NOMO-1 treated with DMSO at 0.1 percent for 48 hours (cell line): ENCODE data around the gene MTUS2.

Experiments
- DNase-seq: peaks from one replicate; lab custom pipeline; 2025; ENCODE audit not compliant: unreplicated experiment; lab: John Stamatoyannopoulos, UW

The MTUS2 gene

GRCh38 chr13:29103065-29103800 is 283.1 kb downstream of the MTUS2 start:
- DNase-seq = no peak

GRCh38 chr13:29104461-29104860 is 284.3 kb downstream of the MTUS2 start:
- DNase-seq = no peak

- DNase-seq = peak; percentile 34
These were observed 285.6 kb downstream of the MTUS2 start for GRCh38 chr13:29105779-29106178.

- DNase-seq = no peak
These were observed 286.5 kb downstream of the MTUS2 start for GRCh38 chr13:29106651-29107050.

GRCh38 chr13:29108068-29108786 is 288.1 kb downstream of the MTUS2 start:
- no peak for DNase-seq

GRCh38 chr13:29109987-29110386 is 289.8 kb downstream of the MTUS2 start:
- no peak for DNase-seq

- no peak for DNase-seq
These were observed 291.3 kb downstream of the MTUS2 start for GRCh38 chr13:29111446-29111845.

GRCh38 chr13:29115842-29116241 is 295.7 kb downstream of the MTUS2 start:
- DNase-seq = no peak

- DNase-seq = no peak
These were observed 297.5 kb downstream of the MTUS2 start for GRCh38 chr13:29117663-29118062.

GRCh38 chr13:29118471-29118870 is 298.3 kb downstream of the MTUS2 start:
- no peak for DNase-seq

GRCh38 chr13:29125191-29125933 is 305.2 kb downstream of the MTUS2 start:
- peak; percentile 58 for DNase-seq

- peak; percentile 92 for DNase-seq
These were observed 305.8 kb downstream of the MTUS2 start for GRCh38 chr13:29125934-29126424.

GRCh38 chr13:29129616-29130015 is 309.5 kb downstream of the MTUS2 start:
- no peak for DNase-seq

GRCh38 chr13:29131159-29131558 is 311.0 kb downstream of the MTUS2 start:
- no peak for DNase-seq

GRCh38 chr13:29131881-29132668 is 311.9 kb downstream of the MTUS2 start:
- peak; percentile 72 for DNase-seq

- no peak for DNase-seq
These were observed 316.2 kb downstream of the MTUS2 start for GRCh38 chr13:29136341-29136740.

- DNase-seq = no peak
These were observed 316.9 kb downstream of the MTUS2 start for GRCh38 chr13:29137016-29137415.

GRCh38 chr13:29137995-29138394 is 317.9 kb downstream of the MTUS2 start:
- DNase-seq = no peak

- DNase-seq = no peak
These were observed 320.1 kb downstream of the MTUS2 start for GRCh38 chr13:29140277-29140676.

GRCh38 chr13:29143847-29144246 is 323.7 kb downstream of the MTUS2 start:
- DNase-seq = no peak

GRCh38 chr13:29154390-29154789 is 334.3 kb downstream of the MTUS2 start:
- DNase-seq = no peak
